GM12878 (cell line): ENCODE measurements around the gene PPP1R37. TPM values are rescaled to one million over a fixed set of nuclear protein-coding genes. Genes with fewer than 3 reads are reported as not detected.

Source experiments
- BCL11A ChIP-seq: IDR thresholded peaks from 2 replicates; pipeline ENCODE4 v1.6.1; 2011; ENCODE audit warnings: low read depth, low read length
- CHD4 ChIP-seq: fragments of 200-600 bp; sonication (generic); IDR thresholded peaks from 2 replicates; pipeline ENCODE4 v1.6.1; 2016; ENCODE audit warnings: mild to moderate bottlenecking
- EED ChIP-seq: sonication (generic); IDR thresholded peaks from 2 replicates; pipeline ENCODE4 v1.6.1; 2016; ENCODE audit warnings: antibody characterized with exemption, low read depth
- ESRRA ChIP-seq: IDR thresholded peaks from 2 replicates; pipeline ENCODE4 v1.6.1; 2012; ENCODE audit warnings: mild to moderate bottlenecking, low read length, improper control_type of control experiment
- FOS ChIP-seq: IDR thresholded peaks from 3 replicates; pipeline ENCODE4 v1.6.1; 2011; ENCODE audit warnings: borderline replicate concordance; ENCODE audit not compliant: insufficient read length; ENCODE audit errors: extremely low read depth
- FOXM1 ChIP-seq: IDR thresholded peaks from 2 replicates; pipeline ENCODE4 v1.6.1; 2012; ENCODE audit warnings: low read depth, mild to moderate bottlenecking, inconsistent platforms, low read length, moderate library complexity
- GABPA ChIP-seq: IDR thresholded peaks from 2 replicates; pipeline ENCODE4 v1.6.1; 2014; ENCODE audit warnings: antibody characterized with exemption, low read depth, mild to moderate bottlenecking, inconsistent platforms
- IRF4 ChIP-seq: IDR thresholded peaks from 2 replicates; pipeline ENCODE4 v1.6.1; 2011; ENCODE audit warnings: low read depth, low read length
- JUNB ChIP-seq: IDR thresholded peaks from 2 replicates; pipeline ENCODE4 v1.6.1; 2016; ENCODE audit warnings: antibody characterized with exemption, mild to moderate bottlenecking
- JUND ChIP-seq: IDR thresholded peaks from 2 replicates; pipeline ENCODE4 v1.6.1; 2012; ENCODE audit warnings: low read depth, mild to moderate bottlenecking, low read length, improper control_type of control experiment, moderate library complexity
- MYC ChIP-seq: IDR thresholded peaks from 2 replicates; pipeline ENCODE4 v1.6.1; 2011; ENCODE audit warnings: mild to moderate bottlenecking, low read length, moderate library complexity, inconsistent platforms; ENCODE audit not compliant: insufficient read depth, insufficient replicate concordance, insufficient read length, severe bottlenecking
- RB1 ChIP-seq: fragments of 450-650 bp; formaldehyde crosslinking; IDR thresholded peaks from 2 replicates; pipeline ENCODE4 v1.6.1; 2017; ENCODE audit warnings: mild to moderate bottlenecking, borderline replicate concordance
- RBBP5 ChIP-seq: fragments of 200-600 bp; sonication (generic); conservative IDR thresholded peaks from 2 replicates; pipeline ENCODE4 v1.6.1; 2016
- SMC3 ChIP-seq: IDR thresholded peaks from 2 replicates; pipeline ENCODE4 v1.6.1; 2011; ENCODE audit warnings: low read length, improper control_type of control experiment, borderline replicate concordance
- SP1 ChIP-seq: IDR thresholded peaks from one replicate; pipeline ENCODE4 v1.6.1; 2011; ENCODE audit warnings: low read depth, low read length
- SRF ChIP-seq, 2 experiments: IDR thresholded peaks; 2 replicates each; pipeline ENCODE4 v1.6.1; 2011; ENCODE audit warnings: low read depth in 2 of 2, low read length in 2 of 2, mild to moderate bottlenecking in 1 of 2, moderate library complexity in 1 of 2
- YBX1 ChIP-seq: fragments of 450-650 bp; IDR thresholded peaks from 2 replicates; pipeline ENCODE4 v1.6.1; 2016; ENCODE audit warnings: antibody characterized with exemption
- ZNF622 ChIP-seq: fragments of 450-650 bp; IDR thresholded peaks from 2 replicates; pipeline ENCODE4 v1.6.1; 2017; ENCODE audit warnings: mild to moderate bottlenecking, inconsistent platforms
- polyA plus RNA-seq, 11 experiments: library from polyadenylated mRNA; depleted of rRNA in 4 of 11; unstranded in 6 of 11; stranded (reverse) in 5 of 11; fragments of >200 nt; fragmentation: Nextera tagmentation in 4 of 11; fragmentation: Illumina TruSeq in 1 of 11; extraction: Ambion mirVana in 4 of 11; extraction: Trizol in 1 of 11; gene quantifications; 1 replicate in 1 of 11; 2 replicates in 10 of 11; pipeline versions ENCODE4 v1.2.1 to v1.2.3, GENCODE V29; 2011 to 2016; ENCODE audit warnings: inconsistent platforms in 2 of 11, missing spikeins in 2 of 11, low read depth in 1 of 11
- total RNA-seq, 4 experiments: library from RNA; depleted of rRNA in 3 of 4; stranded (reverse); fragments of >200 nt in 3 of 4; fragmentation: Illumina TruSeq in 1 of 4; extraction: Trizol in 1 of 4; gene quantifications; 2 replicates each; pipeline versions ENCODE4 v1.2.1 to v1.2.3, GENCODE V29; 2013 to 2021
- TF ChIP-seq, protein P1 (sequence below), 3 experiments: IDR thresholded peaks in 2 of 3; conservative IDR thresholded peaks in 1 of 3; 2 replicates each; pipeline ENCODE4 v1.5.1; 2011; ENCODE audit warnings: low read depth in 3 of 3, low read length in 3 of 3, mild to moderate bottlenecking in 3 of 3, control low read depth in 2 of 3, moderate library complexity in 2 of 3, inconsistent platforms in 1 of 3, mixed read lengths in 1 of 3; ENCODE audit not compliant: control insufficient read depth in 2 of 3, insufficient read depth in 1 of 3; ENCODE audit errors: extremely low read depth in 1 of 3
- TF ChIP-seq, protein P2 (sequence below): fragments of 450-650 bp; IDR thresholded peaks from 2 replicates; pipeline ENCODE4 v1.6.1; 2017; ENCODE audit warnings: borderline replicate concordance
- TF ChIP-seq, protein P3 (sequence below): IDR thresholded peaks from 2 replicates; pipeline ENCODE4 v1.6.1; 2011; ENCODE audit warnings: borderline replicate concordance, low read depth, mild to moderate bottlenecking, moderate library complexity, mixed read lengths, low read length; ENCODE audit not compliant: insufficient read depth; ENCODE audit errors: extremely low read length
- TF ChIP-seq, protein P4 (sequence below): IDR thresholded peaks from 2 replicates; pipeline ENCODE4 v1.6.1; 2011; ENCODE audit warnings: low read depth, low read length, improper control_type of control experiment, borderline replicate concordance
- TF ChIP-seq, protein P5 (sequence below): fragments of 450-650 bp; IDR thresholded peaks from 2 replicates; pipeline ENCODE4 v1.6.1; 2017; ENCODE audit warnings: mild to moderate bottlenecking

PPP1R37 gene
- total and polyA plus RNA-seq, 10 of the 15 experiments (the other 5 are each of a cell fraction or from before 2014, with no cell fraction given): 0.09 to 21.3 (median 5.1) TPM; not detected in 1

DNA sequence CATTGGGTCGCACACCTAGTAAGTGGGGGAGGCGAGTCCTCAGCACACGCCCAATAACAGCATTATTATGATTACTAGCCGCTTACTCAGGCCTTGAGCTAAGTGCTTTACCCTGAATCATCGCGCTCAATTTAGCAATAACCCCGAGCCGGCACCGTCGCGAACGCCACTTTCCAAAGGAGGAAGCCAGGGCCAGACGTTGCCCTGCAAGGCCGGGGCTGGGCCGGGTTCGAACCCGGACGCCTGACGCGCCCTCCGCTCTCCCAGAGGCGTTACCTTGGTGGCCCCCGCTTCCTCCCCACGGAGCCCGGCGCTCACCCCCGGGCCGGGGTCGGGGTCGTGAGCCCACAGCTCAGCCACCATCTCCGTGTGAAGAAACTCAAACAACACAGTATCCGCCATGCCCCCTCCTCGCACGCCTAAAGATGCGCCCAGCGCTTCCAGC is 84.9 kb downstream of the PPP1R37 start, which contains the start of gene TRAPPC6A (continued):
- TF ChIP-seq IRF4: no peak
- TF ChIP-seq SMC3: no peak
- TF ChIP-seq GABPA: no peak
- TF ChIP-seq FOS: no peak
- no peak for TF ChIP-seq ZNF622
- TF ChIP-seq, protein P1, sequence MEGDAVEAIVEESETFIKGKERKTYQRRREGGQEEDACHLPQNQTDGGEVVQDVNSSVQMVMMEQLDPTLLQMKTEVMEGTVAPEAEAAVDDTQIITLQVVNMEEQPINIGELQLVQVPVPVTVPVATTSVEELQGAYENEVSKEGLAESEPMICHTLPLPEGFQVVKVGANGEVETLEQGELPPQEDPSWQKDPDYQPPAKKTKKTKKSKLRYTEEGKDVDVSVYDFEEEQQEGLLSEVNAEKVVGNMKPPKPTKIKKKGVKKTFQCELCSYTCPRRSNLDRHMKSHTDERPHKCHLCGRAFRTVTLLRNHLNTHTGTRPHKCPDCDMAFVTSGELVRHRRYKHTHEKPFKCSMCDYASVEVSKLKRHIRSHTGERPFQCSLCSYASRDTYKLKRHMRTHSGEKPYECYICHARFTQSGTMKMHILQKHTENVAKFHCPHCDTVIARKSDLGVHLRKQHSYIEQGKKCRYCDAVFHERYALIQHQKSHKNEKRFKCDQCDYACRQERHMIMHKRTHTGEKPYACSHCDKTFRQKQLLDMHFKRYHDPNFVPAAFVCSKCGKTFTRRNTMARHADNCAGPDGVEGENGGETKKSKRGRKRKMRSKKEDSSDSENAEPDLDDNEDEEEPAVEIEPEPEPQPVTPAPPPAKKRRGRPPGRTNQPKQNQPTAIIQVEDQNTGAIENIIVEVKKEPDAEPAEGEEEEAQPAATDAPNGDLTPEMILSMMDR (IDR thresholded peaks at IDR 0.05 in 2 of 3, conservative IDR thresholded peaks at IDR 0.05 in 1 of 3; ENCODE audit: control insufficient read depth in 2 of 3, extremely low read depth in 1 of 3, insufficient read depth in 1 of 3, low read depth in 3 of 3, low read length in 3 of 3): no peak
- TF ChIP-seq JUNB: no peak
- TF ChIP-seq EED: no peak
- no peak for TF ChIP-seq JUND
- TF ChIP-seq RB1: peak; percentile 89; the same call in 1 of the 2 replicates
- TF ChIP-seq YBX1: no peak
- no peak for TF ChIP-seq BCL11A
- TF ChIP-seq FOXM1: no peak
- TF ChIP-seq, protein P2, sequence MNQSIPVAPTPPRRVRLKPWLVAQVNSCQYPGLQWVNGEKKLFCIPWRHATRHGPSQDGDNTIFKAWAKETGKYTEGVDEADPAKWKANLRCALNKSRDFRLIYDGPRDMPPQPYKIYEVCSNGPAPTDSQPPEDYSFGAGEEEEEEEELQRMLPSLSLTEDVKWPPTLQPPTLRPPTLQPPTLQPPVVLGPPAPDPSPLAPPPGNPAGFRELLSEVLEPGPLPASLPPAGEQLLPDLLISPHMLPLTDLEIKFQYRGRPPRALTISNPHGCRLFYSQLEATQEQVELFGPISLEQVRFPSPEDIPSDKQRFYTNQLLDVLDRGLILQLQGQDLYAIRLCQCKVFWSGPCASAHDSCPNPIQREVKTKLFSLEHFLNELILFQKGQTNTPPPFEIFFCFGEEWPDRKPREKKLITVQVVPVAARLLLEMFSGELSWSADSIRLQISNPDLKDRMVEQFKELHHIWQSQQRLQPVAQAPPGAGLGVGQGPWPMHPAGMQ: no peak
- no peak for TF ChIP-seq ESRRA
- no peak for TF ChIP-seq MYC
- TF ChIP-seq, protein P3, sequence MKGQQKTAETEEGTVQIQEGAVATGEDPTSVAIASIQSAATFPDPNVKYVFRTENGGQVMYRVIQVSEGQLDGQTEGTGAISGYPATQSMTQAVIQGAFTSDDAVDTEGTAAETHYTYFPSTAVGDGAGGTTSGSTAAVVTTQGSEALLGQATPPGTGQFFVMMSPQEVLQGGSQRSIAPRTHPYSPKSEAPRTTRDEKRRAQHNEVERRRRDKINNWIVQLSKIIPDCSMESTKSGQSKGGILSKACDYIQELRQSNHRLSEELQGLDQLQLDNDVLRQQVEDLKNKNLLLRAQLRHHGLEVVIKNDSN: no peak
- no peak for TF ChIP-seq CHD4
- TF ChIP-seq, protein P4, sequence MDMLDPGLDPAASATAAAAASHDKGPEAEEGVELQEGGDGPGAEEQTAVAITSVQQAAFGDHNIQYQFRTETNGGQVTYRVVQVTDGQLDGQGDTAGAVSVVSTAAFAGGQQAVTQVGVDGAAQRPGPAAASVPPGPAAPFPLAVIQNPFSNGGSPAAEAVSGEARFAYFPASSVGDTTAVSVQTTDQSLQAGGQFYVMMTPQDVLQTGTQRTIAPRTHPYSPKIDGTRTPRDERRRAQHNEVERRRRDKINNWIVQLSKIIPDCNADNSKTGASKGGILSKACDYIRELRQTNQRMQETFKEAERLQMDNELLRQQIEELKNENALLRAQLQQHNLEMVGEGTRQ: no peak
- TF ChIP-seq SRF (IDR thresholded peaks at IDR 0.05; ENCODE audit: low read depth in 2 of 2, low read length in 2 of 2): no peak
- no peak for TF ChIP-seq RBBP5
- TF ChIP-seq, protein P5, sequence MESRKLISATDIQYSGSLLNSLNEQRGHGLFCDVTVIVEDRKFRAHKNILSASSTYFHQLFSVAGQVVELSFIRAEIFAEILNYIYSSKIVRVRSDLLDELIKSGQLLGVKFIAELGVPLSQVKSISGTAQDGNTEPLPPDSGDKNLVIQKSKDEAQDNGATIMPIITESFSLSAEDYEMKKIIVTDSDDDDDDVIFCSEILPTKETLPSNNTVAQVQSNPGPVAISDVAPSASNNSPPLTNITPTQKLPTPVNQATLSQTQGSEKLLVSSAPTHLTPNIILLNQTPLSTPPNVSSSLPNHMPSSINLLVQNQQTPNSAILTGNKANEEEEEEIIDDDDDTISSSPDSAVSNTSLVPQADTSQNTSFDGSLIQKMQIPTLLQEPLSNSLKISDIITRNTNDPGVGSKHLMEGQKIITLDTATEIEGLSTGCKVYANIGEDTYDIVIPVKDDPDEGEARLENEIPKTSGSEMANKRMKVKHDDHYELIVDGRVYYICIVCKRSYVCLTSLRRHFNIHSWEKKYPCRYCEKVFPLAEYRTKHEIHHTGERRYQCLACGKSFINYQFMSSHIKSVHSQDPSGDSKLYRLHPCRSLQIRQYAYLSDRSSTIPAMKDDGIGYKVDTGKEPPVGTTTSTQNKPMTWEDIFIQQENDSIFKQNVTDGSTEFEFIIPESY: no peak
- TF ChIP-seq SP1: no peak
